Measurements from ENCODE around the gene BRME1. TPM values are rescaled to one million over a fixed set of nuclear protein-coding genes. Genes with fewer than 3 reads are reported as not detected.

Gene BRME1
- total RNA-seq, 1 donor from 2014 or later: 3.4 TPM

- H3K27ac Mint-ChIP-seq (ENCODE audit: unreplicated experiment): no peak overlapping the region
- no peak for TF ChIP-seq CTCF (IDR thresholded peaks at IDR 0.05; ENCODE audit: unreplicated experiment)
- no peak for DNase-seq (ENCODE audit: low spot score)
Observed at GRCh38 chr19:13931391-13932148, 25.7 kb upstream of the BRME1 start.

GRCh38 chr19:13930402-13930801 is 24.5 kb upstream of the BRME1 start:
- no peak for DNase-seq (ENCODE audit: low spot score)
- Mint-ChIP-seq H3K36me3 (ENCODE audit: low read depth, unreplicated experiment) (peaks cover 7% of the 10 kb centered on the region), H3K27ac (ENCODE audit: unreplicated experiment) (no peak overlapping the region), H3K27me3 (ENCODE audit: unreplicated experiment) (peaks cover 12% of the 10 kb centered on the region), H3K4me1 (ENCODE audit: unreplicated experiment) (peaks cover 13% of the 10 kb centered on the region), H3K4me3 (ENCODE audit: unreplicated experiment) (no peak overlapping the region), H3K9me3 (ENCODE audit: unreplicated experiment) (no peaks in the 10 kb centered on the region)
- TF ChIP-seq CTCF (IDR thresholded peaks at IDR 0.05; ENCODE audit: unreplicated experiment): no peak

More at GRCh38 chr19:13931391-13932148, 25.7 kb upstream of the BRME1 start:
- no peaks in the 10 kb centered on the region for H3K9me3 Mint-ChIP-seq (ENCODE audit: unreplicated experiment)
- peaks cover 12% of the 10 kb centered on the region for H3K27me3 Mint-ChIP-seq (ENCODE audit: unreplicated experiment)
- peaks cover 8% of the 10 kb centered on the region for H3K4me1 Mint-ChIP-seq (ENCODE audit: unreplicated experiment)
- H3K4me3 Mint-ChIP-seq (ENCODE audit: unreplicated experiment): no peak overlapping the region
- H3K36me3 Mint-ChIP-seq (ENCODE audit: low read depth, unreplicated experiment): peaks cover 3% of the 10 kb centered on the region

GRCh38 chr19:13929956-13930355 is 24.0 kb upstream of the BRME1 start:
- no peak overlapping the region for H3K27ac Mint-ChIP-seq (ENCODE audit: unreplicated experiment)
- peaks cover 9% of the 10 kb centered on the region for H3K27me3 Mint-ChIP-seq (ENCODE audit: unreplicated experiment)
- H3K36me3 Mint-ChIP-seq (ENCODE audit: low read depth, unreplicated experiment): peaks cover 9% of the 10 kb centered on the region
- H3K4me3 Mint-ChIP-seq (ENCODE audit: unreplicated experiment): no peak overlapping the region
- DNase-seq (ENCODE audit: low spot score): no peak
- TF ChIP-seq CTCF (IDR thresholded peaks at IDR 0.05; ENCODE audit: unreplicated experiment): no peak
- peaks cover 13% of the 10 kb centered on the region for H3K4me1 Mint-ChIP-seq (ENCODE audit: unreplicated experiment)
- H3K9me3 Mint-ChIP-seq (ENCODE audit: unreplicated experiment): no peaks in the 10 kb centered on the region

GRCh38 chr19:13929340-13929739 is 23.4 kb upstream of the BRME1 start:
- no peak for TF ChIP-seq CTCF (IDR thresholded peaks at IDR 0.05; ENCODE audit: unreplicated experiment)
- Mint-ChIP-seq H3K36me3 (ENCODE audit: low read depth, unreplicated experiment) (peaks cover 12% of the 10 kb centered on the region), H3K27me3 (ENCODE audit: unreplicated experiment) (peaks cover 5% of the 10 kb centered on the region), H3K4me3 (ENCODE audit: unreplicated experiment) (no peak overlapping the region), H3K9me3 (ENCODE audit: unreplicated experiment) (no peaks in the 10 kb centered on the region), H3K27ac (ENCODE audit: unreplicated experiment) (no peak overlapping the region), H3K4me1 (ENCODE audit: unreplicated experiment) (peaks cover 13% of the 10 kb centered on the region)
- DNase-seq (ENCODE audit: low spot score): no peak

- Mint-ChIP-seq H3K36me3 (ENCODE audit: low read depth, unreplicated experiment) (peaks cover 21% of the 10 kb centered on the region), H3K27ac (ENCODE audit: unreplicated experiment) (no peak overlapping the region), H3K27me3 (ENCODE audit: unreplicated experiment) (no peaks in the 10 kb centered on the region), H3K4me3 (ENCODE audit: unreplicated experiment) (no peak overlapping the region), H3K9me3 (ENCODE audit: unreplicated experiment) (no peaks in the 10 kb centered on the region), H3K4me1 (ENCODE audit: unreplicated experiment) (peaks cover 13% of the 10 kb centered on the region)
- DNase-seq (ENCODE audit: low spot score): no peak
- TF ChIP-seq CTCF (IDR thresholded peaks at IDR 0.05; ENCODE audit: unreplicated experiment): no peak
Observed at GRCh38 chr19:13926715-13927114, 20.8 kb upstream of the BRME1 start.

Data from endothelial cell (in vitro differentiated cells).